Esophagus mucosa (tissue), 1 donor: ENCODE measurements around the gene MMEL1. TPM values are rescaled to one million over a fixed set of nuclear protein-coding genes. Genes with fewer than 3 reads are reported as not detected.
"Not testable (repeated sequence)": the region's sequence is repeated elsewhere in the genome, so short reads cannot be mapped to it uniquely, and the experiment has no call there.

Experiments
- ATAC-seq: fragments of 200-7000 bp; cut with Tn5 transposase; one replicate; pipeline ENCODE4 v1.9.1; 2020
- total RNA-seq: library from RNA; stranded (reverse); gene quantifications from one replicate; pipeline ENCODE4 v1.2.4, GENCODE V29; 2023
- donor health status: DM: yes; HTN: yes; CAD: no.

The MMEL1 gene
- total RNA-seq, 1 donor from 2014 or later = 2.3 TPM

GRCh38 chr1:2571348-2571747 is 61.5 kb downstream of the MMEL1 start:
- no peak for ATAC-seq

GRCh38 chr1:2570332-2570731 is 62.5 kb downstream of the MMEL1 start:
- no peak for ATAC-seq

DNA sequence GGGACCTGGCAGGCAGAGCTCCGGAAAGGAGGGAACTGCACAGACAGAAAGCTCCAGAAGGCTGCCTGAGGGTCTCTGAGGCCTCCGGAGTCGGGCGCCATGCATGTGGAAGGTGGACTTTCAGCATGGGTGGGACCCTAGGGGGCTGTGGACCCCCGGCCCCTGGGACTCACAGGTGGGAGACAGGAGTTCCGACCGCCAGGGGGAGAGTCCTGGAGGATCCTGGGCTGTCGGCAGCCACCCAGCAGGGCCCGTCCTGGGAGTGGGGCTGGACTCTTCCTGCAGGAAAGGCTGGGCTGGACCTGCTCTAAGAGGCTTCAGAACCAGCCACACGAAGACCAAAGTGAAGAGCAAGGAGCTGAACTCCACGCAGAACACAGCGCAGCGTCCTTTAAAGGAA is 63.1 kb downstream of the MMEL1 start:
- ATAC-seq = not testable (repeated sequence)

GRCh38 chr1:2569060-2569459 is 63.8 kb downstream of the MMEL1 start:
- no peak for ATAC-seq

DNA sequence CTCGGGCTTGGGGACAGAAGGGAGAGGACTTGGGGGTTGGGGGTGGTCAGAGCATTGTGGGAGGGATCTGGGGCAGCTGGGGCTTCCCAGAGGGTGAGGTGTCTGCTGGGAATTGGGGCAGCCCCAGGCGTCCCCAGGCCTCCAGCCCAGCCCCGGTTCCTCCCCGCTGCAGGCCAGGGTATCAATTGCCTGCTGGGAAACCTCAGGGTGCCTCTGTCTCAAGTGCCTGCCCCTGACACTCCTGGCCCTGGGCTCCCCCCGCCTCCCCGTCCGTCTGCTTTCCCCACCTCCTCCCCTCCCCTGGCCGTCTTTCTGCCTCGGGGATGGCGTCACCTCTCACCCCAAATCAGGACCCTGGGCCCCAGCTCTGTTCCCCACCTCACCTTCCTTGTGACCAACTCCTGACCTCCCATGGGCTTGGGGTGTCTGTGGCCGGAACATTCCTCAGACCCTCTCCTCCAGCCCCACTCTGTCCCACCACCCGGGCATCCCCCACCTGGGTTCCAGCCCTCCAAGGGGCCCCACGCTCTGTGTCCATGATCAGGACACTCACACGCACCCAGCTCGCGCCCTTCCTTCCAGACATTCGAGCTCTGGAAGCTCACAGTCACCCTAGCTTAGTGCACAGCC is 64.5 kb downstream of the MMEL1 start:
- not testable (repeated sequence) for ATAC-seq

DNA sequence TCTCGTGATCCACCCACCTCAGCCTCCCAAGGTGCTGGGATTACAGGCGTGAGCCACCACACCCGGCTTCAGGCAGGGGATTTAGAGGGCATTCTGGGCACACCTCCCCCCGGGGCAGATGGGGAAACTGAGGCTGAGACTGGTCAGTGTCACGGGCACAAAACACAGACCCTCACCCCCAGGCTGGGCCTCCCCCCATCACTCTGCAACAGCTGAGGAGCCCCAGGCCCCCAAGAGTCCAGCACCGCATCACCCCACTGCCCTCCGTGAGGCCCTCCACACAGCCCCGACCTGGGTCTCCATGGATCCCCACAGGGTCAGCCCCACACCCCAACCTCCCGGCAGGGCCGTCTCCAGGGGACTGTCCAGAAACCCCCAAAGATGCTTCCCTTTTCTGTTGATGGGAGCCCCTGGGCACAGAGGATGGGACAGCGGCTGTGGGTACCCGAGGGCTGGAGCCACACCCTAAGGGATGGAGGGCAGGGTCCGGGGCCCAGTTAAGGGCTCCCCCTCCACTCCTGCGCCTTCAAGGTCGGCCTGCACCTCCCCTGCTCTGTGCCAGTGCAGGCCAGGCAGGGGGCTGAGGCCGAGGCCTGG is 65.6 kb downstream of the MMEL1 start:
- ATAC-seq = no peak

DNA sequence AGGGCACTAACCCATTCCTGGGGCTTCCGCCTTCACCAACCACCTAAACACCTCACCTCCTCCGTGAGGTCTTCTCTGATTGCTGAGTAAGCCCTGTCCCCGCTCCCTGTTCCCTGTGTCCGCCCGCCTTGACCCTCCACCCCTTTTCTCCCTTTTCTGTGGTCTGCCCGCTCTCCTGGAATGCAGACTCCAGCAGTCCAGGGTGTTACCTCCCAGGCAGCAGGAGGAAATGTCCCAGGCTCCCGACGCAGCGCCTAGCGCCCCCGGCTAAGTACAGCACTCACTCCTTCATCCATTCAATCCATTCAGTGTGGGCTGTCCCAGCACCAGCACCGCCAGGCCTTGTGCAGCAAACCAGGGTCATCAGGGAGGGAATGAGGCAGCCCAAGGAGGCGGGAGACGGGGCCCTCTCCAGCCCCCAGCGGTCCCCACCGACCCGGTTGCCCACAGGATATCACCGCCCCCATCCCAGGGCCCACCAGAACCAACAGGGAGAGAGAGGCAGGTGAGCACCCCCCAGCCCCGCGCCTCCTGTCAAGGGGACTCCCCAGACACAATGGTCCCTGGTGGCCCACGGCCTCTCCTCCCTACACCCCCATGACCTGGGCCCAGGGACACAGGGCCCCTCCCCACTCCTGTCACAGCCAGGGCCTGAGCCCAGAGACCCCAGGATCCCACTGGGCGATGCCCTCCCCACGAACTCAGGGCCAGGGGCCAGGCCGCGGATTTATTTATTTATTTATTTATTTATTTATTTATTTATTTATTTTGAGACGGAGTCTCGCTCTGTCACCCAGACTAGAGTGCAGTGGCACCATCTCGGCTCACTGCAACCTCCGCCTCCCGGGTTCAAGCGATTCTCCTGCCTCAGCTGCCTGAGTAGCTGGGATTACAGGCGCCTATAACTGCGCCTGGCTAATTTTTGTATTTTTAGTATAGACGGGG is 66.4 kb downstream of the MMEL1 start:
- ATAC-seq = no peak

DNA sequence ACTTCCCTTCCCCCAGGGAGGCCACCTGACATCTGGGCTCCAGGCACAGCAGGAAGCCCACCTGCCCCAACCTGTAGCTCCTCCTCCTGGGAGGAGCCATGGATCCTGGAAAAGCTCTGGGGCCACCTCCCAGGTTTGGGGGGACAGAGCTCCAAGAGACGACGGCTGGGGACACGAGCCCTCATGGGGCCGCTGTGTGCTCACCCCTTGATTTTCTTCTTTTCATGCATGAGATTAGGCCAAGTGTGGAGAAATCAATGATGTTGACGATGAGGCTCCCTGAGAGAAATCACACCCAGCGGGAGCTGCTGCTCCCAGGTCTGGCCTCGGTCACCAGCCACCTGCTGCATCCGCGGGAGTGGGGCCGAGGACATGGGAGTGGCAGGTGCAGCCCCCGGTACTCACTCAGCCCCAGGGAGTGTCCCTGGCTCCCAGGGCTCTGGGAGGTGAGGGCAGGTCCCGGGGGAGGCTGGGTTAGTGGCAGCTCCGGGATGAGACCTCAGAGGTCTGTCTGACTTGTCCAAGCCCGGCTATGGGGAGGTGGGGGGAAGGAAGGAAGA is 67.9 kb downstream of the MMEL1 start:
- no peak for ATAC-seq

DNA sequence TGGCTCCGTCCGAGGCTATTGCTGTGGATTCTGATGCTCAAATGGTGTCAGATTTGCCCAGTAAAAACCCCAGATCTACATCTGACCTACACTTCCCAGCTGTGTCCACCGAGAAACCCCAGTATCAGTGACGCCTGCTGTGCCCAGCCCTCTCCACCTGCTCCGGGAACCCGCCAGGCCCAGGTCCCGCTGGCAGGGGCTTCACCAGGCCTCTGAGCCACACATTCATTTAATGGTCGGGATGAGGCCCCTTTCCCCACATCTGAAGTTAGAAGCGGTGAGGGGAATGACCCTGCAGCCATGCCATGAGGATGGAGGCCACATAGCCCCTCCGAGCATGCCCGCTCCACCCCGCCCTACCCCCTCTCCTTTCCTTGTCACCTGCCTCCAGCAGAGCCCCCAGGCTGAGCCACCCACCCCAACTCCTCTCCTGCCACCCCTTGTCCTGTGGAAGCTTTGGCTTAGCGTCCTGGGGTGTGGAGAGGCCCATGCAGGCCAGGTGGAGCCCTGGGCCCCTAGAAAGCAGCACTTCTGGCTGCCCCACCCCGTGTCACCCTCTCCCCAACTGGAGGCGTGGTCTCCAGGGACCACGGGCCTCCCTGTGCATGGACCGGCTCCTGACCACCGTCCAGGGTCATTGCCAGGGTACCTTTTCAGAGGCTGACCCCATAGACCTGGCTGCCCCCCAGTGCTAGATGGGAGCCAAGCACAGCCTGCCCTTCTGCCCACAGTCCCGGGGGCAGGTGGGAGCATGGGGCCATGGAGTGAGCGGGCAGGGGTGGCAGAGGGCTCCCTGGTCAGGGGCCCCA is 68.6 kb downstream of the MMEL1 start:
- no peak for ATAC-seq

GRCh38 chr1:2563205-2563604 is 69.6 kb downstream of the MMEL1 start:
- no peak for ATAC-seq

GRCh38 chr1:2561898-2562895 is 70.6 kb downstream of the MMEL1 start:
- no peak for ATAC-seq

- no peak for ATAC-seq
Measured at GRCh38 chr1:2561446-2561845, 71.4 kb downstream of the MMEL1 start.

- ATAC-seq = no peak
Measured at GRCh38 chr1:2560299-2561073, 72.3 kb downstream of the MMEL1 start.

DNA sequence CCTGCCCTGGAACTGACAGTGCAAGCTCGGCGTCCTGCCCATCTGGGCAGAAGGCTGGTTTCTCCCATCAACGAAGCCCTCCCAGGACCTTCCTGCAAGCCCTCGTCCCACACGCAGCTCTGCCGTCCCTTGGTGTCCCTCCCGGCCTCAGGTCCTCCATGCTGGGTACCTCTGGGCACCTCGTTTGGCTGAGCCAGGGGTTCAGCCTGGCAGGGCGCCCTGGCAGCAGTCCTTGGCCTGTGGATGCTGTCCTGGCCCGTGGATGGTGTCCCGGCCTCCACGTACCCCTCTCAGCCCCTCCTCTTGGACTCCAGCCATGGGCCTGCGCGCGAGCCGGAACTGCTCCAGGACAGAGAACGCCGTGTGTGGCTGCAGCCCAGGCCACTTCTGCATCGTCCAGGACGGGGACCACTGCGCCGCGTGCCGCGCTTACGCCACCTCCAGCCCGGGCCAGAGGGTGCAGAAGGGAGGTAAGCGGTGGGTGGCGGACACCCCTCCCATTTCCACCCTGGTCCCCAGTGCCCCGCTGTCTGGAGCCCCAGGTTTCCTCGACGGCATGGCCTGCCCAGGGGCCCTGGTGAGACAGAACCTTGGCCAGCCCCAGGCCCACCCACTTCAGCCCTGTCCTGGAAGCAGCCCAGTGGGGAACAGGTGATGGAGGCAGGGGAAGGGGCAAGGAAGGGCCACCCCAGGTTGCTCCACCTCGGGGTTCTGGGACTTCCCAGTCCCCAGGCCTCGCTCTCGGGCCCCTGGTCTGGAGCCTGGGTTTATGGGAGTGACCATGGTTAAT is 73.1 kb downstream of the MMEL1 start:
- no peak for ATAC-seq

GRCh38 chr1:2558861-2559260 is 74.0 kb downstream of the MMEL1 start:
- no peak for ATAC-seq

- no peak for ATAC-seq
Measured at GRCh38 chr1:2558420-2558819, 74.4 kb downstream of the MMEL1 start.

GRCh38 chr1:2557482-2558400 is 75.1 kb downstream of the MMEL1 start:
- ATAC-seq = no peak
